Progenitor cell of endocrine pancreas (in vitro differentiated cells): ENCODE data around the gene ITPRID2. TPM values are rescaled to one million over a fixed set of nuclear protein-coding genes. Genes with fewer than 3 reads are reported as not detected.

Experiments
- DNase-seq: peaks from one replicate; pipeline ENCODE4 v3.0.0; 2021; ENCODE audit warnings: low spot score; ENCODE audit not compliant: unreplicated experiment
- H3K27ac Mint-ChIP-seq: 2 replicates; pipeline ENCODE4 v1.8.0; 2021; ENCODE audit warnings: mild to moderate bottlenecking, moderate library complexity, mixed read lengths
- H3K27me3 Mint-ChIP-seq: 2 replicates; pipeline ENCODE4 v1.8.0; 2021; ENCODE audit warnings: mixed read lengths
- H3K36me3 Mint-ChIP-seq: 2 replicates; pipeline ENCODE4 v1.8.0; 2022; ENCODE audit warnings: mixed read lengths; ENCODE audit not compliant: insufficient read depth
- H3K4me1 Mint-ChIP-seq: 2 replicates; pipeline ENCODE4 v1.8.0; 2021; ENCODE audit warnings: low read depth, mixed read lengths
- H3K4me3 Mint-ChIP-seq: 2 replicates; pipeline ENCODE4 v1.8.0; 2021; ENCODE audit warnings: low read depth, mild to moderate bottlenecking, moderate library complexity, mixed read lengths
- H3K9me3 Mint-ChIP-seq: 2 replicates; pipeline ENCODE4 v1.8.0; 2021; ENCODE audit warnings: low read depth, mixed read lengths
- CTCF ChIP-seq: fragments of 200-600 bp; sonication (generic); IDR thresholded peaks from one replicate; pipeline ENCODE4 v1.5.0; 2021; ENCODE audit warnings: antibody characterized with exemption, mild to moderate bottlenecking; ENCODE audit not compliant: unreplicated experiment
- total RNA-seq: library from RNA; stranded (reverse); gene quantifications from 2 replicates; pipeline ENCODE4 v1.2.1, GENCODE V29; 2021

The ITPRID2 gene
- total RNA-seq, 1 donor from 2014 or later = 69.7 TPM

- no peak overlapping the region for H3K4me3 Mint-ChIP-seq
- TF ChIP-seq CTCF = peak; percentile 76
- peaks cover 15% of the 10 kb centered on the region for H3K4me1 Mint-ChIP-seq
- no peaks in the 10 kb centered on the region for H3K27me3 Mint-ChIP-seq
- DNase-seq = no peak
- no peaks in the 10 kb centered on the region for H3K9me3 Mint-ChIP-seq
- peaks cover 28% of the 10 kb centered on the region for H3K36me3 Mint-ChIP-seq
- H3K27ac Mint-ChIP-seq = no peak overlapping the region
Observed at GRCh38 chr2:181904022-181904632, 12.6 kb downstream of the ITPRID2 start.

- no peak overlapping the region for H3K27ac Mint-ChIP-seq
- H3K9me3 Mint-ChIP-seq = no peaks in the 10 kb centered on the region
- TF ChIP-seq CTCF = no peak
- no peak overlapping the region for H3K4me3 Mint-ChIP-seq
- no peak for DNase-seq
- no peaks in the 10 kb centered on the region for H3K27me3 Mint-ChIP-seq
- H3K36me3 Mint-ChIP-seq = peaks cover 20% of the 10 kb centered on the region
- peaks cover 17% of the 10 kb centered on the region for H3K4me1 Mint-ChIP-seq
Observed at GRCh38 chr2:181907057-181907456, 15.5 kb downstream of the ITPRID2 start.

- Mint-ChIP-seq H3K36me3 (peaks cover 22% of the 10 kb centered on the region), H3K4me1 (peaks cover 17% of the 10 kb centered on the region), H3K4me3 (no peak overlapping the region), H3K27ac (no peak overlapping the region), H3K9me3 (no peaks in the 10 kb centered on the region), H3K27me3 (no peaks in the 10 kb centered on the region)
- TF ChIP-seq CTCF = no peak
- DNase-seq = no peak
Observed at GRCh38 chr2:181907635-181908034, 16.1 kb downstream of the ITPRID2 start.

- Mint-ChIP-seq H3K4me1 (peaks cover 15% of the 10 kb centered on the region), H3K27ac (no peak overlapping the region), H3K36me3 (peaks cover 31% of the 10 kb centered on the region), H3K27me3 (no peaks in the 10 kb centered on the region), H3K4me3 (no peak overlapping the region), H3K9me3 (no peaks in the 10 kb centered on the region)
- no peak for DNase-seq
- no peak for TF ChIP-seq CTCF
Observed at GRCh38 chr2:181910028-181910831, 18.7 kb downstream of the ITPRID2 start.

- Mint-ChIP-seq H3K27ac (no peak overlapping the region), H3K27me3 (no peaks in the 10 kb centered on the region), H3K4me3 (no peak overlapping the region), H3K9me3 (no peaks in the 10 kb centered on the region), H3K36me3 (peaks cover 30% of the 10 kb centered on the region), H3K4me1 (peaks cover 12% of the 10 kb centered on the region)
- TF ChIP-seq CTCF = no peak
- DNase-seq = no peak
Observed at GRCh38 chr2:181911830-181912229, 20.3 kb downstream of the ITPRID2 start.
